Esophagus (tissue), 2 donors: Measurements from ENCODE around the gene THRAP3. TPM values are rescaled to one million over a fixed set of nuclear protein-coding genes. Genes with fewer than 3 reads are reported as not detected.
A peak's percentile ranks its signal among the peaks of the same experiment; 100 is the strongest.

Source experiments
- H3K27ac ChIP-seq, 2 donors: one replicate each; pipeline ENCODE4 v1.5.1; 2013; ENCODE audit warnings: low read depth in 2 of 2, mild to moderate bottlenecking in 2 of 2, inconsistent platforms in 1 of 2, low read length in 1 of 2, moderate library complexity in 1 of 2
- H3K27me3 ChIP-seq, 2 donors: one replicate each; pipeline ENCODE4 v1.6.1; 2013; ENCODE audit warnings: low read length in 2 of 2, control low read depth in 1 of 2, mild to moderate bottlenecking in 1 of 2; ENCODE audit not compliant: insufficient read depth in 2 of 2, control insufficient read depth in 1 of 2
- H3K36me3 ChIP-seq, 2 donors: one replicate each; pipeline ENCODE4 v1.6.1; 2013; ENCODE audit warnings: low read length in 1 of 2; ENCODE audit not compliant: control insufficient read depth in 2 of 2, insufficient read depth in 2 of 2
- H3K4me1 ChIP-seq, 2 donors: one replicate each; pipeline ENCODE4 v1.6.1; 2013; ENCODE audit warnings: low read length in 1 of 2; ENCODE audit not compliant: control insufficient read depth in 2 of 2, insufficient read depth in 2 of 2
- H3K4me3 ChIP-seq, 2 donors: one replicate each; pipeline ENCODE4 v1.5.1; 2013; ENCODE audit warnings: low read length in 2 of 2, mild to moderate bottlenecking in 2 of 2, low read depth in 1 of 2, moderate library complexity in 1 of 2
- H3K9me3 ChIP-seq, 2 donors: one replicate each; pipeline ENCODE4 v1.6.1; 2013; ENCODE audit warnings: mild to moderate bottlenecking in 2 of 2, low read depth in 1 of 2, low read length in 1 of 2, moderate library complexity in 1 of 2; ENCODE audit not compliant: control insufficient read depth in 2 of 2, insufficient read depth in 1 of 2
- WGBS, 2 donors: extraction: QIAGEN DNeasy Blood & Tissue Kit; methylation state at CpG; one replicate each; pipeline ENCODE4 v1.1.7; 2013; 5-methylcytosine and 5-hydroxymethylcytosine counted together
- polyA plus RNA-seq, 2 donors: library from polyadenylated mRNA; stranded (reverse); fragments of 200-250 nt; gene quantifications; one replicate each; pipeline ENCODE4 v1.2.3, GENCODE V29; 2013
- donor health status: healthy with polysubstance abuse.
- donor health status: Bipolar disorder and iron deficiency.

The THRAP3 gene
- polyA plus RNA-seq, 2 donors = 19.5 to 30.8 TPM

- Histone ChIP-seq H3K36me3 (peaks cover 11 to 21% of the 10 kb centered on the region in 2 donors), H3K4me1 (peaks cover 0 to 12% of the 10 kb centered on the region in 2 donors), H3K4me3 (no peak overlapping the region), H3K27me3 (no peaks in the 10 kb centered on the region), H3K27ac (no peak overlapping the region), H3K9me3 (no peaks in the 10 kb centered on the region)
- WGBS, 2 donors = 93 to 94% methylated on average over 23 of the region's 23 CpGs
Observed at GRCh38 chr1:36303650-36304360, 79.6 kb downstream of the THRAP3 start.

- WGBS, 2 donors = 72 to 76% methylated on average over 7 of the region's 7 CpGs
- Histone ChIP-seq H3K9me3 (no peaks in the 10 kb centered on the region), H3K4me3 (no peak overlapping the region), H3K27ac (no peak overlapping the region), H3K36me3 (peaks cover 11 to 21% of the 10 kb centered on the region in 2 donors), H3K4me1 (peaks cover 0 to 12% of the 10 kb centered on the region in 2 donors), H3K27me3 (no peaks in the 10 kb centered on the region)
Observed at GRCh38 chr1:36304521-36304920, 80.3 kb downstream of the THRAP3 start.

GRCh38 chr1:36304970-36305914 is 81.0 kb downstream of the THRAP3 start:
- H3K27me3 ChIP-seq = no peaks in the 10 kb centered on the region
- 69 to 75% methylated on average over 10 of the region's 10 CpGs for WGBS, 2 donors

GRCh38 chr1:36305915-36306209 is 81.6 kb downstream of the THRAP3 start:
- H3K9me3 ChIP-seq = no peaks in the 10 kb centered on the region
- H3K4me1 ChIP-seq = peaks cover 0 to 12% of the 10 kb centered on the region in 2 donors
- peak overlapping the region; percentile 71 to 90 for H3K4me3 ChIP-seq
- 38 to 47% methylated on average over 7 of the region's 7 CpGs for whole genome bisulfite sequencing, 2 donors
- no peaks in the 10 kb centered on the region for H3K27me3 ChIP-seq
- peaks cover 10 to 17% of the 10 kb centered on the region in 2 donors for H3K36me3 ChIP-seq
- peak overlapping the region; percentile 88 to 96 for H3K27ac ChIP-seq

More at GRCh38 chr1:36304970-36305914, 81.0 kb downstream of the THRAP3 start:
- Histone ChIP-seq H3K36me3 (peaks cover 11 to 21% of the 10 kb centered on the region in 2 donors), H3K9me3 (no peaks in the 10 kb centered on the region), H3K27ac (peak overlapping the region; percentile 88 to 96), H3K4me1 (peaks cover 0 to 12% of the 10 kb centered on the region in 2 donors), H3K4me3 (no peak overlapping the region)

GRCh38 chr1:36306210-36306901 is 82.1 kb downstream of the THRAP3 start, which contains the start of gene SH3D21:
Gene SH3D21, plus strand, starts transcription at chr1:36306368. Its CDS starts 53 bp downstream, at chr1:36306421.
- Histone ChIP-seq H3K4me1 (peaks cover 0 to 12% of the 10 kb centered on the region in 2 donors), H3K36me3 (peaks cover 5 to 15% of the 10 kb centered on the region in 2 donors), H3K27me3 (no peaks in the 10 kb centered on the region), H3K27ac (peak within 1 kb of the TSS; percentile 88 to 96), H3K4me3 (peak within 1 kb of the TSS; percentile 71 to 90), H3K9me3 (no peaks in the 10 kb centered on the region)
- 3% methylated on average over 60 to 65 of the region's 65 CpGs for WGBS, 2 donors

GRCh38 chr1:36306902-36307456 is 82.7 kb downstream of the THRAP3 start:
- Histone ChIP-seq H3K4me1 (peaks cover 0 to 12% of the 10 kb centered on the region in 2 donors), H3K27me3 (no peaks in the 10 kb centered on the region), H3K4me3 (peak overlapping the region; percentile 71 to 90), H3K9me3 (no peaks in the 10 kb centered on the region), H3K27ac (peak overlapping the region; percentile 88 to 96), H3K36me3 (peaks cover 2 to 9% of the 10 kb centered on the region in 2 donors)
- 1% methylated on average over 44 to 46 of the region's 46 CpGs for WGBS, 2 donors

- peak overlapping the region; percentile 71 to 90 for H3K4me3 ChIP-seq
- no peak overlapping the region for H3K27ac ChIP-seq
- peaks cover 0 to 5% of the 10 kb centered on the region in 2 donors for H3K36me3 ChIP-seq
Observed at GRCh38 chr1:36307601-36308330, 83.5 kb downstream of the THRAP3 start.

GRCh38 chr1:36309397-36309796 is 85.2 kb downstream of the THRAP3 start:
- Histone ChIP-seq H3K9me3 (no peaks in the 10 kb centered on the region), H3K36me3 (peaks cover 0 to 5% of the 10 kb centered on the region in 2 donors), H3K27me3 (no peaks in the 10 kb centered on the region), H3K27ac (no peak overlapping the region), H3K4me3 (no peak overlapping the region), H3K4me1 (peaks cover 0 to 12% of the 10 kb centered on the region in 2 donors)
- 95 to 98% methylated on average over 7 of the region's 7 CpGs for WGBS, 2 donors

More at GRCh38 chr1:36307601-36308330, 83.5 kb downstream of the THRAP3 start:
- Histone ChIP-seq H3K4me1 (peaks cover 0 to 12% of the 10 kb centered on the region in 2 donors), H3K9me3 (no peaks in the 10 kb centered on the region), H3K27me3 (no peaks in the 10 kb centered on the region)
- WGBS, 2 donors = 81 to 90% methylated on average over 9 to 10 of the region's 10 CpGs
